ENCODE results near the gene KLF14. TPM values are rescaled to one million over a fixed set of nuclear protein-coding genes. Genes with fewer than 3 reads are reported as not detected.

Gene KLF14
- total RNA-seq, 4 donors from 2014 or later, result 0.72 to 1.4 (median 1.0) TPM; not detected in 1

DNA sequence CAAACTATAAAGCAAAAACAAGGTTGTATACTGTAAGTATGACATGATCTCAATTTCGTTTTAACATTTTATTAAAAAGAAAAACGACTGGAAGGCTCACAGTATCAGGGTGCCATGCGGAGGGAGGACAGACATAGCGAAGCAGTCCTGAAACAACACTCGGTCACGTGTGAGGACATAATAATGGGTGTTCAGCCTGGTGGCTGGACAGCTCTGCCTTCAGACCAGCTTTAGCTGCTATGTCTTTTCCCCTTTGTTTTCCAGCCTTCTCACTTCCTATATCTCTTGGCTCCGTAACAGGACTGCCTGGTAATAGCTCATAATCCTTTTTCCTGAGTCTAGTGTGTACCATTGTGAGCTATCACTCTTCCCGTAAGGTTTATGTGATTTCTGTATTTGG lies 18.4 kb upstream of the KLF14 start:
- TF ChIP-seq, protein P1, sequence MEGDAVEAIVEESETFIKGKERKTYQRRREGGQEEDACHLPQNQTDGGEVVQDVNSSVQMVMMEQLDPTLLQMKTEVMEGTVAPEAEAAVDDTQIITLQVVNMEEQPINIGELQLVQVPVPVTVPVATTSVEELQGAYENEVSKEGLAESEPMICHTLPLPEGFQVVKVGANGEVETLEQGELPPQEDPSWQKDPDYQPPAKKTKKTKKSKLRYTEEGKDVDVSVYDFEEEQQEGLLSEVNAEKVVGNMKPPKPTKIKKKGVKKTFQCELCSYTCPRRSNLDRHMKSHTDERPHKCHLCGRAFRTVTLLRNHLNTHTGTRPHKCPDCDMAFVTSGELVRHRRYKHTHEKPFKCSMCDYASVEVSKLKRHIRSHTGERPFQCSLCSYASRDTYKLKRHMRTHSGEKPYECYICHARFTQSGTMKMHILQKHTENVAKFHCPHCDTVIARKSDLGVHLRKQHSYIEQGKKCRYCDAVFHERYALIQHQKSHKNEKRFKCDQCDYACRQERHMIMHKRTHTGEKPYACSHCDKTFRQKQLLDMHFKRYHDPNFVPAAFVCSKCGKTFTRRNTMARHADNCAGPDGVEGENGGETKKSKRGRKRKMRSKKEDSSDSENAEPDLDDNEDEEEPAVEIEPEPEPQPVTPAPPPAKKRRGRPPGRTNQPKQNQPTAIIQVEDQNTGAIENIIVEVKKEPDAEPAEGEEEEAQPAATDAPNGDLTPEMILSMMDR (IDR thresholded peaks at IDR 0.05), result no peak
- ATAC-seq (ENCODE audit: low FRiP score), result no peak

GRCh38 chr7:130750755-130751154 lies 16.7 kb upstream of the KLF14 start:
- ATAC-seq (ENCODE audit: low FRiP score) (no peak), DNase-seq (ENCODE audit: low spot score) (no peak)
- TF ChIP-seq, protein P1 (IDR thresholded peaks at IDR 0.05), result no peak

More for the DNA sequence above, 18.4 kb upstream of the KLF14 start:
- no peak for DNase-seq (ENCODE audit: low spot score)

DNA sequence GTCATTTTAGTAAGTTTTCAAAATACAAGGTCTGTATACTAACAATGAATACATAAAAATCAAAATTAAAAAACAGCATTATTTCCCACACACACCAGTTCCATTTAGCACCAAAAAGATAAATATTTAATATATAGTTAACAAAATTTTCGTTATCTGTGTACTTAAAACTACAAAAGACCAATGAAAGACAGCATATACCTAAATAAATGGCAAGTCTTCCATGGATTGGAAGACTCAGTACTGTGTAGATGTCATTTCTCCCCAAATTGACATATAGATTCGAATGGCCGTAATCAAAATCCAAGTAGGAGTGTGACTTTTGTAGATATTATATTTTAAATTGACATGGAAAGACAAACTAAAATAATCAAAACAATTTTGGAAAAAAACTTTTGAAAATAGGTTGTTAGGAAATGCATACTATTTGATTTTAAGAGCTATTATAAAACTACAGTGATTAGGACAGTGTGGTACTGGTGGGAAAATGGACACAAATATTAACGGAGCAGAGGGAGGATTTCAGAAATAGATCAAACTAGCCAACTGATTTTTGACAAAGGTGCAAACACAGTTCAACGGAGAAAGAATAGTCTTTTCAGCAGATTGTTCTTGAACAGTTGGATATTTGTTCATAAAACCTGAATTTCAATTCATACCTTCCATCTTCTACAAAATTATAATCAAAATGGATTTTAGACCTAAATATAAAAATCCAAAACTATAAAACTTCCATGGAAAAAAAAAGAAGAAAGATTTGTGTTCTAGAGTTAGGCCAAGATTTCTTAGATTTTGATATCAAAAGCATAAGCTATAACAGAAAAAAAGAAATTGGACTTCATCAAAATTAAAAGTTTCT lies 14.8 kb upstream of the KLF14 start:
- no peak for ATAC-seq (ENCODE audit: low FRiP score)

DNA sequence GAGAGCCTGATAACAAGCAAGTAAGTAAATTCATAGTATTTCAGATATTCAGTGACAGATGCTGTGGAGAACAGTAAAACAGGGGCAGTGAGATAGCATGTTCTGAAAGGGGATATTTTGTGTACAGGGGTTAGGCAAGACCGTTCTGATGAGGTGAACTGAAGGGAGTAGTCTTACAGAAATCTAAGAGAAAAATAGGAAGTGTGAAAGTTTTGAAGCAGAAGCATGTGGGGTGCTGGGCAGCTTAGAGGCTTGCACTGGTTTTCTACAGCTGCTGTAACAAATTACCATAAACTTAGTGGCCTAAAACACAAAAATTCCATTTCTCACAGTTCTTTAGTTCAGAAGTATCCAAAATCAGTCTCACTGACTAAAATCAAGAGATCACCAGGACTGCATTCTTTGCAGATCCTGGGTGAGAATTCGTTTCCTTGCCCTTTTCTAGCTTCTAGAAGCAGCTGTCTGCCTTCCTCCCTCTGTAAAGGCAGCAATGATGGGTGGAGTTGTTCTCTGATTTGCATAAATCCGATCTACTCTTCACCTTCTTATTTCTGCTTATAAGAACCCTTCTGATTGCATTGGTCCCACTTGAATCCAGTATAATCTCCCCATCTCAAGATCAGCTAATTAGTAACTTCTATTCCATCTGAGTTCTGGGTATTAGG lies 7.5 kb upstream of the KLF14 start:
- ATAC-seq (ENCODE audit: low FRiP score), result no peak
- TF ChIP-seq, protein P1 (IDR thresholded peaks at IDR 0.05), result no peak
- DNase-seq (ENCODE audit: low spot score), result no peak

More for the DNA sequence above, 14.8 kb upstream of the KLF14 start:
- DNase-seq (ENCODE audit: low spot score), result no peak
- TF ChIP-seq, protein P1 (IDR thresholded peaks at IDR 0.05), result no peak

DNA sequence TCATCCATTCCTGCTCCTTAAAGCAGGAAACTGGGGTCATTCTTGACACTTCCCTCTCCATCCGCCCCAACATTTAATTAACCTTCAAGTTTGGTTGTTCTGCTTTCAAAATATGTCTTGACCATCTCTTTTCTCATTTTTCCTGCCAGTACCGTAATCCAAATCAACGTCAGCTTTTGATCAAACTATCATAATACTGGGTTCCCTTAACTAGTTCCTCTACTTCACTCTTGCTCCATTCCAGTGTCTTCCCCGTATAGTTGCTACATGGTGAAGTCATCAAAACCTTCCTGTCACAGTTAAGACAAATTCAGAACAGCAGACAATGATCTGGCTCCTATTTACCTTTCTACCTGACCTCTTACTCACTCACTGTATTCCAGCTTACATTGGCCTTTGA lies 6.6 kb upstream of the KLF14 start:
- TF ChIP-seq, protein P1 (IDR thresholded peaks at IDR 0.05), result no peak
- ATAC-seq (ENCODE audit: low FRiP score), result no peak
- DNase-seq (ENCODE audit: low spot score), result no peak

- DNase-seq (ENCODE audit: low spot score), result no peak
- TF ChIP-seq, protein P1 (IDR thresholded peaks at IDR 0.05), result no peak
- ATAC-seq (ENCODE audit: low FRiP score), result no peak
These were observed 2.4 kb upstream of the KLF14 start for GRCh38 chr7:130736298-130736900.

Measured in omental fat pad (tissue), 4 donors.